Stomach smooth muscle (tissue), 2 donors: ENCODE measurements around the gene GOLGA1.
A peak's percentile ranks its signal among the peaks of the same experiment; 100 is the strongest.
"Not testable (repeated sequence)": the region's sequence is repeated elsewhere in the genome, so short reads cannot be mapped to it uniquely, and the experiment has no call there.

Source experiments
- H3K27ac ChIP-seq: one replicate; pipeline ENCODE4 v1.7.0; 2013; ENCODE audit warnings: mild to moderate bottlenecking, low read length, inconsistent platforms
- H3K27me3 ChIP-seq, 2 donors: one replicate each; pipeline ENCODE4 v1.7.0; 2013; ENCODE audit warnings: low read length in 2 of 2; ENCODE audit not compliant: insufficient read depth in 2 of 2, control insufficient read depth in 1 of 2
- H3K36me3 ChIP-seq, 2 donors: one replicate each; pipeline ENCODE4 v1.7.0; 2013; ENCODE audit warnings: low read length in 2 of 2; ENCODE audit not compliant: control insufficient read depth in 2 of 2, insufficient read depth in 2 of 2
- H3K4me1 ChIP-seq: one replicate; pipeline ENCODE4 v1.7.0; 2013; ENCODE audit warnings: low read length; ENCODE audit not compliant: control insufficient read depth, insufficient read depth
- H3K4me3 ChIP-seq, 2 donors: one replicate each; pipeline ENCODE4 v1.7.0; 2013; ENCODE audit warnings: low read length in 2 of 2
- H3K9ac ChIP-seq, 2 donors: one replicate each; pipeline ENCODE4 v1.7.0; 2013; ENCODE audit warnings: low read length in 2 of 2, mild to moderate bottlenecking in 1 of 2
- H3K9me3 ChIP-seq, 2 donors: one replicate each; pipeline ENCODE4 v1.7.0; 2013; ENCODE audit warnings: low read length in 2 of 2; ENCODE audit not compliant: control insufficient read depth in 2 of 2
- donor health status: healthy.
- donor health status: Pancreatic carcinoma.

GOLGA1 gene

DNA sequence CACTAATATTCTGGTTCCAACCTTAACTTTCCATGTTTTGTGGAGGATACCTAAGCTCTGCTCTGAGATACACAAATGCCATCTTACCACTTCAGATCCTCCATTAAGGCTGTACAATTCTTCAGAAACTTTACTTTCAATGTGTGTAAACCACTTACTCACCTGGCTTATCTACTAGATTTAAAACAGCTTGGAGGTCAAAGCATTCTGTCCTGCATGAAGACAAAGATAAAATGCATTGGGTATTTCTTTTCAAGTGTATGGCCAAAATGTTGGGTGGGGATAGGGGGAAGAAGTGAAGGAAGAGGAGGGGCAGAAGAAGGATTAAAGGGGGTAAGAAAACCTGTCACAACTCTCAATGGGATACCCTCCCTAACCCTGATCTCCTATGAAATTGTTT lies 939 bp downstream of the GOLGA1 start:
- H3K27ac ChIP-seq = peak overlapping the region; percentile 97
- peak overlapping the region; percentile 90 to 93 for H3K4me3 ChIP-seq
- H3K4me1 ChIP-seq = peaks cover 12% of the 10 kb centered on the region
- peaks cover 4 to 7% of the 10 kb centered on the region in 2 donors for H3K36me3 ChIP-seq
- H3K27me3 ChIP-seq = no peaks in the 10 kb centered on the region
- H3K9me3 ChIP-seq = no peaks in the 10 kb centered on the region
- peak overlapping the region; percentile 97 to 98 for H3K9ac ChIP-seq

DNA sequence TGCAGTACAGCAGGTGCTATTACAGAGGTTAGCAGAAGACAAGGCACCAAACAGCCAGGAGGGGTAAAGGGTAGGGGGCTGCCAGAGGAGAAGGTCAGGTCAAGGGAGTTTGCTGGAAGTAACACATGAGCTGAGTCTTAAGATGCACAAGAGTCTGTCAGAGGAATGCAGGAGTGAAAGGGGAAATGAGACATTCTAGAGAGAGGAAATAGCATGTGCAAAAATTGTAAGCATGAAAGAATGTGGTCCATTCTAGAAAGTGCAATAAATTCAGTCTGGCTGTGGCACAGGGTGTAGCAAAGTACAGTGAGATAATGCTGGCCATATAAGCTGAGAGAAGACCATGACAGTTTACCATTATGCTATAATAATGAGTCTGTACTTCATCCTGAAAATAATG lies 6.6 kb downstream of the GOLGA1 start:
- no peak overlapping the region for H3K9ac ChIP-seq
- no peak overlapping the region for H3K4me3 ChIP-seq
- H3K36me3 ChIP-seq = peaks cover 24 to 45% of the 10 kb centered on the region in 2 donors
- H3K9me3 ChIP-seq = no peaks in the 10 kb centered on the region
- no peaks in the 10 kb centered on the region for H3K27me3 ChIP-seq
- H3K27ac ChIP-seq = no peak overlapping the region
- no peaks in the 10 kb centered on the region for H3K4me1 ChIP-seq

DNA sequence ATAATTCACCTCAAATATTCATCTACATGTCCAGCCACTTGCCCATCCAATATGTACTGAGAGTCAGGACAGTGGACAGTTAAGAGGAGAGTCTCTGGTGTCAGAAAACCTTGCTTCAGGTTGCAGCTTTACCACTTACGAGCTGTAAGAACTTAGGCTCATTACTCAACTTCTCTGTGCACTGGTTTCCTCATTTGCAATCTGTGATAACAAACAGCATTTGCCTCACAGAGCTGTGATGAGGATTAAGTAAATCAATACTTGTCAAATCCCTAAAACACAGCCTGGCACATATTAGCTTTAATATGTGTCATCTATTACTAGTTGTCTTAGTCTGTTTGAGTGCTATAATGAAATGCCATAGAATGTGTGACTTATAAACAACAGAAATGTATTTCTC lies 8.6 kb downstream of the GOLGA1 start:
- Histone ChIP-seq H3K27me3 (no peaks in the 10 kb centered on the region), H3K9me3 (no peaks in the 10 kb centered on the region), H3K4me3 (no peak overlapping the region), H3K4me1 (no peaks in the 10 kb centered on the region), H3K9ac (no peak overlapping the region), H3K36me3 (peaks cover 24 to 58% of the 10 kb centered on the region in 2 donors), H3K27ac (no peak overlapping the region)

DNA sequence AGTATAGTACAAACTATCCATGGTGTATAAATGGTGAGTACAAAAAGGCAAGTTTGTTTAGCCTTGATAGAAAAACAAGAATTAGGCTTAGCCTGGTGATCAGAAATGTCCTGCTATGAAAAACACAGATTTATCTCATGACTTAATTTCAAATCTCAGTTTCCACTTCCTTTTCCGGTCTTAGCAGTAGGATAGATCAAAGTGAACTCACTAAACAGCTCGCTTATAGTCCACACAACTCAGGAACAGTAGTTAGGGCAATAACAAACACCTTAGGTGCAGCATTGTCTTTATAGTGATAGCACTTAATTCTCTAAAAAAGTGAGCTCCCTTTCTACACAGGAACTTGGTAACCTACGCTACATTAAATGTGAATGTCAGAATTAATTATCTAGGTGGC lies 11.4 kb downstream of the GOLGA1 start:
- Histone ChIP-seq H3K4me3 (no peak overlapping the region), H3K9me3 (no peaks in the 10 kb centered on the region), H3K36me3 (peaks cover 22 to 60% of the 10 kb centered on the region in 2 donors), H3K9ac (no peak overlapping the region), H3K4me1 (no peaks in the 10 kb centered on the region), H3K27me3 (no peaks in the 10 kb centered on the region), H3K27ac (no peak overlapping the region)

DNA sequence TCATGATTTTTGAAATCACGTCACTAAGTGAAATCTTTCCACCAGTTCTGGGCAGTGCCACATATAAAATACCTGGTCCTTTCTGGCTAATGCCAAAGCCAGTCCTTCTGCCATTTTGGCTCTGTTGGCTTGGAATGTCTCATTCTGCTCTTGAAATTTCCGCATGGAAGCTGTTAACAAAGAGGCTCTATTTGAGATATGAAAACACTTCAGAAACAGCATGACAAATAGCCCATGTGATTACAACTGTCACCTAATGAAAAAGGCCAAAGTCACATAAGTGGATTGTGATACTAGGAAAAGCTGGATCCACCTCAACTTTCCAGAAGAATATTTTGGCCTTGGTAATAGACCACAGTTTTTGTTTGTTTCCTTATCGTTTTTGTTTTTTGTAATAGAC lies 12.8 kb downstream of the GOLGA1 start:
- Histone ChIP-seq H3K4me3 (no peak overlapping the region), H3K9ac (no peak overlapping the region), H3K27ac (no peak overlapping the region), H3K9me3 (no peaks in the 10 kb centered on the region), H3K36me3 (peaks cover 25 to 57% of the 10 kb centered on the region in 2 donors), H3K4me1 (no peaks in the 10 kb centered on the region), H3K27me3 (no peaks in the 10 kb centered on the region)

- not testable (repeated sequence) for H3K4me1 ChIP-seq, H3K9ac ChIP-seq
- H3K36me3 ChIP-seq = peaks cover 24 to 32% of the 10 kb centered on the region in 2 donors
Measured at GRCh38 chr9:124920394-124920793, 20.5 kb downstream of the GOLGA1 start.

DNA sequence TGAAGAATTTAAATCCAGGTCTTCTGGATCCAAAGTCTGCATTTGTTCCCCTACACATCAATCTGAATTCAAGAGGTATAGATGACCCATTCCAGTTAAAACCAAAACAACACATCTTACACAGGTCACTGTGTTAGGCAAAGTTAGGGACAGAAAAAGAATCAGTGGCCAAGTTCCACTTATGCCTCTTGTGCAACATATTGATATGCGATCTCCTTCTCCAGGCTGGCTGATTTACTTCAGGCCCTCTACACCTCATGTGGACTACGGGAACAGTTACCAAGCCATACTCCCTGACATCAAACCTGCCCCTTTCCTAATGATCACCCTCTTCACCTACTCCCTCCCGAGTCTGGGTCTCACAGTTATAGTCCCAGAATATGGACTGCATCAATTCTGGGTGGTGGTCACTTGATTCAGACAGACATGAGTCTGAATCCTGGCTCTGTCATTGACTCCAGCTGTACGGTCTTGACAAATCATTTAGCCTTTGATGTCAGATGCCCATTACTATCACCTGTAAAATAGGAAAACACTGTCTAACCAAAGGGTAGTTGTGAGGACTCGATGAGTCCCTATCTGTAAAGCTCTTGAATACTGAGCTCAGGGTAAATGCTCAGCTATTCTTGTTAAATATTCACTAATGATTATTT lies 26.0 kb downstream of the GOLGA1 start:
- H3K9me3 ChIP-seq = no peaks in the 10 kb centered on the region
- H3K4me3 ChIP-seq = no peak overlapping the region
- no peak overlapping the region for H3K27ac ChIP-seq
- H3K27me3 ChIP-seq = no peaks in the 10 kb centered on the region
- H3K9ac ChIP-seq = no peak overlapping the region
- H3K4me1 ChIP-seq = no peaks in the 10 kb centered on the region
- H3K36me3 ChIP-seq = peaks cover 34 to 48% of the 10 kb centered on the region in 2 donors

More at GRCh38 chr9:124920394-124920793, 20.5 kb downstream of the GOLGA1 start:
- H3K4me3 ChIP-seq, H3K27me3 ChIP-seq, H3K9me3 ChIP-seq, H3K27ac ChIP-seq: not testable (repeated sequence)

DNA sequence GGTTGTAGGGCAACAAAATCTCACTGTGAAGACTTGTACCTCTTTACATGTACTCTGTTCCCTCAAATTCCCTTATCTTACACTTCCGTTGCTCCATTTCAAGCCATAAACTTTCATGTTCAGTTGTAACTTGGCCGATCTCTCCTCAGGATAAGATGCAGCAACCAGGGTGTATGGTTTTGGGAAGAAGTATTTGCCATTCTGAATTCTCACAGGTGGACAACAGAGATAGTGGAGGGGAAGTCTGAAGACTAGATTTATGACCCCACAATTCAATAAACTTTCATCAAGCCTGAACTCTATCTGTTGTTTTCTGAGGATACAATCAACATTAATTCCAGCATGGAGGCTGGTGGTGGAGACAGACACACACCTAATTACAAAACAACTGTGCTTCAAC lies 27.5 kb downstream of the GOLGA1 start:
- Histone ChIP-seq H3K27ac (no peak overlapping the region), H3K9ac (no peak overlapping the region), H3K27me3 (no peaks in the 10 kb centered on the region), H3K9me3 (no peaks in the 10 kb centered on the region), H3K4me1 (no peaks in the 10 kb centered on the region), H3K4me3 (no peak overlapping the region), H3K36me3 (peaks cover 28 to 44% of the 10 kb centered on the region in 2 donors)

DNA sequence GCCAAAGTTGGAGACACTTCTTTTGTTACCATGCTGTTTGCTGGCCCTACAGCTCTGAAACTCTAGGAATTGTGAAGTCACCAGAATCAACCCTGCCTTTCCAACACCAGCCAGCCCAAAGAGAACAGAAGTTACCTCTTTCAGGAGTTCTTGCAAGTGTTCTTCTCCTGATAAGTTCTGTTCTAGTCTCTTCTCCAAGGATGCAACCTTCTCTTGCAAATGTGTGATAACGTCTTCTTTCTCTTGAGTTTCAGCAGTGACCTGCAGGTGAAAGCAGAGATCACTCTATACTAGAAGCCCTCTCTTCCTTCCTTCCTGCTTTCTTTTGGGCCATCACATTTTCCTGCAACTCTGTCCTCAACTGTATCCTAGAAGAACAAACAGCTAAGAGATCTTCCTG lies 29.1 kb downstream of the GOLGA1 start:
- Histone ChIP-seq H3K9ac (no peak overlapping the region), H3K27ac (no peak overlapping the region), H3K4me1 (no peaks in the 10 kb centered on the region), H3K4me3 (no peak overlapping the region), H3K27me3 (no peaks in the 10 kb centered on the region), H3K36me3 (peaks cover 37 to 40% of the 10 kb centered on the region in 2 donors), H3K9me3 (no peaks in the 10 kb centered on the region)

- no peak overlapping the region for H3K4me3 ChIP-seq
- H3K27me3 ChIP-seq = no peaks in the 10 kb centered on the region
- H3K27ac ChIP-seq = no peak overlapping the region
- no peaks in the 10 kb centered on the region for H3K4me1 ChIP-seq
- peaks cover 26 to 28% of the 10 kb centered on the region in 2 donors for H3K36me3 ChIP-seq
- H3K9me3 ChIP-seq = no peaks in the 10 kb centered on the region
- H3K9ac ChIP-seq = no peak overlapping the region
Measured at GRCh38 chr9:124908098-124908497, 32.8 kb downstream of the GOLGA1 start.

DNA sequence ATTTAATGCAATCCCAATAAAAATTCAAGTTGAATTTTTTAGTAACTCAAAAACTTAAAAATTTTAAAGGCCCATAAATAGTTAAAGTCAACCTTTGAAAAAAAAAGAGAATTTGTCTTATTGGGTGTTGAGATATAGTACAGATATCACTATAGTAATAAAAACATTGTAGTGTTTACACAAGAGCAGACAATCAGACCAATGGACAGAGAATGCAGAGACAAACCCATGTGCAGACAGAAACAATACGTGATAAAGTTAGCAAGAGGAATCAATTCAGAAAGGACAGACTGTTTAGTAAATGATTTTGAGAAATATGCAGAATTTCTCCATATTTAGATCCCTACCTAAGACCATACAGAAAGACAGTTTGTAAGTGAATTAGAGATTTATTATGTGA lies 33.9 kb downstream of the GOLGA1 start:
- H3K27me3 ChIP-seq = no peaks in the 10 kb centered on the region
- H3K36me3 ChIP-seq = peaks cover 24% of the 10 kb centered on the region in 2 donors
- no peaks in the 10 kb centered on the region for H3K4me1 ChIP-seq
- H3K9ac ChIP-seq = no peak overlapping the region
- no peak overlapping the region for H3K4me3 ChIP-seq
- H3K9me3 ChIP-seq = no peaks in the 10 kb centered on the region
- H3K27ac ChIP-seq = no peak overlapping the region
